ENCODE results near the gene BEAN1.

GRCh38 chr16:66491716-66492064 is 64.6 kb downstream of the BEAN1 start:
- no peak for TF ChIP-seq ZNF263 (CRISPR knock-in tag; IDR thresholded peaks at IDR 0.05; ENCODE audit: low read depth)
- TF ChIP-seq CTCF (IDR thresholded peaks at IDR 0.05) = no peak
- no peak for TF ChIP-seq USF1 (CRISPR knock-in tag; IDR thresholded peaks at IDR 0.05)
- TF ChIP-seq PRRX2 (CRISPR knock-in tag; IDR thresholded peaks at IDR 0.05) = no peak
- TF ChIP-seq NFYB (CRISPR knock-in tag; conservative IDR thresholded peaks at IDR 0.05; ENCODE audit: low read depth) = no peak
- TF ChIP-seq JUN (CRISPR knock-in tag; IDR thresholded peaks at IDR 0.05) = no peak
- no peak for TF ChIP-seq ZNF423 (CRISPR knock-in tag; IDR thresholded peaks at IDR 0.05)
- TF ChIP-seq ZNF232 (CRISPR knock-in tag; IDR thresholded peaks at IDR 0.05) = no peak
- TF ChIP-seq NFATC4 (CRISPR knock-in tag; IDR thresholded peaks at IDR 0.05) = no peak
- TF ChIP-seq ATF3 (CRISPR knock-in tag; conservative IDR thresholded peaks at IDR 0.05) = no peak
- TF ChIP-seq PRDM15 (CRISPR knock-in tag; IDR thresholded peaks at IDR 0.05) = no peak

Measured in WTC11 (cell line).